ENCODE data around the gene KRTCAP3. TPM values are rescaled to one million over a fixed set of nuclear protein-coding genes. Genes with fewer than 3 reads are reported as not detected.

KRTCAP3 gene
- total and polyA plus RNA-seq, 2 of the 8 experiments (the other 6 are each of a cell fraction or from before 2014, with no cell fraction given): 55.4 to 72.5 TPM

DNA sequence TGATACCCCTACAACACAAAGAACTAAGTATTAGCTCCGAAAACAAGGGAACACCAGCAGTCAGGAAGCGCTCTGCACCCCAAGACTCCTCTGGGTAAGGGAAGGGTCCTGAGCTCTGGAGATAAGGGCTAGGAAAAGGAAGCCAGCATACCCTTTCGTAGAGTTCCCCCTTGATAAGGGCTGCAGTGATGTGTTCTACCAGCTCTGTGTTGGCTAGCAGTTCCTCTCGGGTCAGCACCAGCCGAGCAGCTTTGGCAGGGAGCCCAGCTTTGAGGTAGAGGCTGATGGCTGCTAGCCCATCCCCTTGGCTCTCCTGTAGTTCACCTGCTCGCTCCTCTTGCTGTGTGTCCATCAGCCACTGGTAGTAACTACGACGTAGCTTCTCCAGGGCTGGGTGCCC is 18.9 kb downstream of the KRTCAP3 start (continued):
- no peak for TF ChIP-seq USF2 (IDR thresholded peaks at IDR 0.05; ENCODE audit: low read length)
- no peak for TF ChIP-seq SP2 (IDR thresholded peaks at IDR 0.05; ENCODE audit: low read length)
- TF ChIP-seq POU5F1 (IDR thresholded peaks at IDR 0.05; ENCODE audit: low read depth, low read length): no peak
- no peak for TF ChIP-seq ASH2L (IDR thresholded peaks at IDR 0.05; ENCODE audit: low read length)
- no peak for TF ChIP-seq CEBPB (IDR thresholded peaks at IDR 0.05; ENCODE audit: low read depth, low read length)
